D721Med (cell line): ENCODE data around the gene TMEM52.

ENCODE experiments used
- DNase-seq: peaks from one replicate; pipeline ENCODE4 v3.0.0; 2011; ENCODE audit warnings: low spot score; ENCODE audit not compliant: insufficient read length
- FAIRE-seq: peaks from 2 replicates; lab custom pipeline; 2011; peaks lifted over from hg19 to GRCh38; lab: Jason Lieb, UNC
- CTCF ChIP-seq: IDR thresholded peaks from 2 replicates; pipeline ENCODE4 v1.5.1; 2012; ENCODE audit warnings: mild to moderate bottlenecking, control low read depth; ENCODE audit not compliant: insufficient read depth; ENCODE audit errors: missing control alignments

The TMEM52 gene

GRCh38 chr1:1947493-1947892, 28.4 kb upstream of the TMEM52 start:
- DNase-seq (no peak), FAIRE-seq (no peak)
- no peak for TF ChIP-seq CTCF

- no peak for DNase-seq
- no peak for TF ChIP-seq CTCF
- no peak for FAIRE-seq
These were observed 27.5 kb upstream of the TMEM52 start for GRCh38 chr1:1946540-1946939.

GRCh38 chr1:1945782-1946393, 26.8 kb upstream of the TMEM52 start:
- no peak for TF ChIP-seq CTCF
- FAIRE-seq (no peak), DNase-seq (no peak)

- no peak for FAIRE-seq
- TF ChIP-seq CTCF: peak; percentile 64
- peak; percentile 39 for DNase-seq
These were observed 24.9 kb upstream of the TMEM52 start for GRCh38 chr1:1943834-1944570.

GRCh38 chr1:1942753-1943656, 23.9 kb upstream of the TMEM52 start:
- FAIRE-seq (no peak), DNase-seq (no peak)
- TF ChIP-seq CTCF: no peak

- no peak for DNase-seq
- no peak for TF ChIP-seq CTCF
- FAIRE-seq: no peak
These were observed 23.0 kb upstream of the TMEM52 start for GRCh38 chr1:1941868-1942752.
